Measurements from ENCODE around the gene MAPK6.

MAPK6 gene

DNA sequence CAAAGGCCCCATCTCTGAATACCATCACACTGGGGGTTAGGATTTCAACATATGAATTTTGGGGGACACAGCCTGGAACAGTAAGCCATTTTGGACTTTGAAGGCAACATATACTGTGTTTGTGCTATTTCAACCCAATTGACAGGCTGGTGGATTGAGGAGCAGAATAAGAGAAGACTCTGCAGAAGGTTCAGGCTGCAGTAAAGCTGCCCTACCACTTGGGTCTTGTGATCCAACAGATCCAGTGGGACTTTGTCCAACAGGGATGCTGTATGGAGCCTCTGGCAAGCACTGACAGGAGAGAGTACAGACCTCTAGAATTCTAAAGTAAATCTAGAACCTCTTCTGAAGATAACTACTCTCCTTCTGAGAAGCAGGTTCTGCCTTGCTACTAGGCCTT is 94.7 kb downstream of the MAPK6 start:
- no peaks in the 10 kb centered on the region for H3K36me3 ChIP-seq (ENCODE audit: insufficient read depth, low read length)
- H2AFZ ChIP-seq (ENCODE audit: low read length): no peak overlapping the region

DNA sequence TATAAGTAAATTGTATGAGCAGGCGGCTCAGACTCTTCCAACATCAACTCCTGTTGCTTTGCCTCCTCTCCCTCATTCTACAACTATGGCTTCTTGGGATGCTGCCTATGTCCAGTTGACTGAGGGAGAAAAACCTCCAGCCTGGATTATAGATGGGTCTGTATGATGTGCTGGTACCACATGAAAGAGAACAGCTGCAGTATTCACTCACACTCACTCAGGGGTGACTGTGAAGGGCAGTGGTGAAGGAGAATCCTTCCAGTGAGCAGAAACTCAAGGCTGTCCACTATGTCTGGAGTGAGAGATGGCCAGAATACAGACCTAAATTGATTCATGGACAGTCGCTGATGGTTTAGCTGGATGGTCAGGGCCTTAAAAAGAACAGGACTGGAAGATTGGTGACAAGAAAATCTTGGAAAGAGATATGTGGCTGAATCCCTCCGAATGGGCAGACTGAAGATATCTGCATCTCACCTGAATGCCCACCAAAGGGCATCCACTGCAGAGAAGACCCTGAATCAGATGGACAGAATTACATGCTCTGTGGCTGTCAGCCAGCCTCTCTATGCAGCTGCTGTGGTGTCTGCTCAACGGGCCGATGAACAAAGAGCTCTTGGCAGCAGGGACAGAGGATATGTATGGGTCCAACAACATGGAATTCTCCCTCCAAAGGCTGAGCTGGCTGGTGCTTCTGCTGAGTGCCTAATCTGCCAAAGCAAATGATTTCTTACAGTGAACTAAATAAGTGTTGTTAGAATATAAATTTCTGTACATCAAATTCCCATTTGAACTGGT is 95.4 kb downstream of the MAPK6 start:
- H3K4me1 ChIP-seq (ENCODE audit: insufficient read depth, low read length, severe bottlenecking): peaks cover 9% of the 10 kb centered on the region
- H3K27ac ChIP-seq (ENCODE audit: low read depth, low read length, poor library complexity, severe bottlenecking): no peak overlapping the region
- TF ChIP-seq CTCF (IDR thresholded peaks at IDR 0.05; ENCODE audit: low read length): no peak
- TF ChIP-seq EZH2 (IDR thresholded peaks at IDR 0.05; ENCODE audit: borderline replicate concordance, low read length): no peak
- H4K20me1 ChIP-seq (ENCODE audit: insufficient read depth, low read length): no peaks in the 10 kb centered on the region
- no peaks in the 10 kb centered on the region for H3F3A ChIP-seq (ENCODE audit: insufficient read depth, low read length)
- H3K4me2 ChIP-seq (ENCODE audit: low read length): no peak overlapping the region
- H2AFZ ChIP-seq (ENCODE audit: low read length): no peak overlapping the region
- H3K9ac ChIP-seq (ENCODE audit: low read length): no peak overlapping the region
- H3K27me3 ChIP-seq (ENCODE audit: insufficient read depth, low read length): no peaks in the 10 kb centered on the region
- no peaks in the 10 kb centered on the region for H3K9me3 ChIP-seq (ENCODE audit: low read length)
- no peaks in the 10 kb centered on the region for H3K36me3 ChIP-seq (ENCODE audit: insufficient read depth, low read length)
- H3K4me3 ChIP-seq (ENCODE audit: low read depth, low read length, poor library complexity, severe bottlenecking): no peak overlapping the region
- no peaks in the 10 kb centered on the region for H3K79me2 ChIP-seq (ENCODE audit: insufficient read depth, low read length)
- no peaks in the 10 kb centered on the region for H3K9me2 ChIP-seq (ENCODE audit: low read depth, low read length)

More for the DNA sequence above, 94.7 kb downstream of the MAPK6 start:
- H4K20me1 ChIP-seq (ENCODE audit: insufficient read depth, low read length): no peaks in the 10 kb centered on the region
- no peak overlapping the region for H3K4me3 ChIP-seq (ENCODE audit: low read depth, low read length, poor library complexity, severe bottlenecking)
- TF ChIP-seq EZH2 (IDR thresholded peaks at IDR 0.05; ENCODE audit: borderline replicate concordance, low read length) (no peak), CTCF (IDR thresholded peaks at IDR 0.05; ENCODE audit: low read length) (no peak)
- H3K27me3 ChIP-seq (ENCODE audit: insufficient read depth, low read length): no peaks in the 10 kb centered on the region
- no peaks in the 10 kb centered on the region for H3K9me3 ChIP-seq (ENCODE audit: low read length)
- no peaks in the 10 kb centered on the region for H3F3A ChIP-seq (ENCODE audit: insufficient read depth, low read length)
- H3K9me2 ChIP-seq (ENCODE audit: low read depth, low read length): no peaks in the 10 kb centered on the region
- no peaks in the 10 kb centered on the region for H3K79me2 ChIP-seq (ENCODE audit: insufficient read depth, low read length)
- H3K4me1 ChIP-seq (ENCODE audit: insufficient read depth, low read length, severe bottlenecking): peaks cover 9% of the 10 kb centered on the region
- H3K9ac ChIP-seq (ENCODE audit: low read length): no peak overlapping the region
- H3K4me2 ChIP-seq (ENCODE audit: low read length): no peak overlapping the region
- no peak overlapping the region for H3K27ac ChIP-seq (ENCODE audit: low read depth, low read length, poor library complexity, severe bottlenecking)

- Histone ChIP-seq H3F3A (ENCODE audit: insufficient read depth, low read length) (no peaks in the 10 kb centered on the region), H3K27me3 (ENCODE audit: insufficient read depth, low read length) (no peaks in the 10 kb centered on the region), H4K20me1 (ENCODE audit: insufficient read depth, low read length) (no peaks in the 10 kb centered on the region), H3K36me3 (ENCODE audit: insufficient read depth, low read length) (no peaks in the 10 kb centered on the region), H3K4me3 (ENCODE audit: low read depth, low read length, poor library complexity, severe bottlenecking) (no peak overlapping the region), H3K9me3 (ENCODE audit: low read length) (no peaks in the 10 kb centered on the region), H3K9me2 (ENCODE audit: low read depth, low read length) (no peaks in the 10 kb centered on the region), H3K4me1 (ENCODE audit: insufficient read depth, low read length, severe bottlenecking) (peaks cover 9% of the 10 kb centered on the region), H2AFZ (ENCODE audit: low read length) (no peak overlapping the region), H3K4me2 (ENCODE audit: low read length) (no peak overlapping the region), H3K27ac (ENCODE audit: low read depth, low read length, poor library complexity, severe bottlenecking) (no peak overlapping the region), H3K79me2 (ENCODE audit: insufficient read depth, low read length) (no peaks in the 10 kb centered on the region), H3K9ac (ENCODE audit: low read length) (no peak overlapping the region)
- TF ChIP-seq CTCF (IDR thresholded peaks at IDR 0.05; ENCODE audit: low read length) (no peak), EZH2 (IDR thresholded peaks at IDR 0.05; ENCODE audit: borderline replicate concordance, low read length) (no peak)
Observed at GRCh38 chr15:52115598-52116427, 96.8 kb downstream of the MAPK6 start.
